ENCODE results near the gene EVA1B. TPM values are rescaled to one million over a fixed set of nuclear protein-coding genes. Genes with fewer than 3 reads are reported as not detected.

EVA1B gene
- total and polyA plus RNA-seq, 2 of the 4 experiments (the other 2 are of a cell fraction), result 49.8 to 64.6 TPM

DNA sequence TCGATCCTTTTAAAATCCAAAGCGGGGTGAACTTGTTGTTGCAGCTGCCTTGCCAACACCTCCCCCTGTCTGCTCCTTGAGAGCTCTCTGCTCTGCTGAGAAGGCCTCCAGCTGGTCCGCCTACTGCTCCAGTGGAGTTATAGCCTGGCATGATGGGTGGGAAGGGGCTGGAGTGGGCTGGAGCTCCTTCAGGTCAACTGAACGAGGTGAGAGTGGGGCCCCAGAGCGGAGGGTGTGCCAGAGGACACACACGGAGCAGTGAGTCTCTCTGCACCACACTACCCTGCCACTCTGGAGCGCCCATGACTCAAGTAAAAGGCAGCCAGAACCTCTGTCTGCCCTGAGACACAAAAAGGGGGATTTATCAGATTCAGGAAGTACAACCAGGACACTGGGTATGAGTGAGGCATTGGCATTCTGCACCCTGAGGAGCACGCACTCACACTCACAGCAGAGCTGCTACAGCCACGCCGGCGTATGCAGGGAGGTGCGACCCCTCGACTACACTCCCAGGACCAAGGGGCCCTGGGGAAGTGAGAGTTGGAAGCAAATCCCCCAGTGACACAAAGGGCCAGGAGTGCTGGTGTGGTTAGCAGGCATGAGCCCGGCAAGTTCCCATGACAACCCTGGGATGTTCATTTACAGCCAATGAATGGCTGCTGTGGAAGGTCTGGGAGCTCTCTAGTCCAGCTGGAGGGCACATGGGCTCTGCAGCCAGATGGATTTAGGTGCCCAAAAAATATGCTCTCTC lies 28.0 kb upstream of the EVA1B start:
- peak overlapping the region; percentile 100 for H3K4ac ChIP-seq (ENCODE audit: low read depth, low read length)
- peak overlapping the region; percentile 99 for H3K23ac ChIP-seq (ENCODE audit: low read depth, low read length)
- H3K4me2 ChIP-seq (ENCODE audit: low read depth, low read length), result peak overlapping the region; percentile 53
- peak; percentile 86 for DNase-seq
- H3K56ac ChIP-seq (ENCODE audit: extremely low read depth, insufficient read depth, low read length), result peak overlapping the region; percentile 97
- no CpG with 5 or more reads among the region's 14 CpGs for WGBS, 2 experiments (ENCODE audit: extremely low coverage in 2 of 2, insufficient read length in 1 of 2)
- H4K91ac ChIP-seq (ENCODE audit: insufficient read depth, low read depth, low read length), result peak overlapping the region; percentile 100
- peak overlapping the region; percentile 78 to 98 for H4K8ac ChIP-seq (ENCODE audit: low read depth in 2 of 2, low read length in 2 of 2)
- peaks cover 45% of the 10 kb centered on the region for H3K4me1 ChIP-seq (ENCODE audit: control insufficient read depth, insufficient read depth, low read length)
- ATAC-seq (ENCODE audit: low read depth), result peak; percentile 66
- H3K14ac ChIP-seq (replicated peaks; ENCODE audit: low read depth, low read length), result peak overlapping the region; percentile 98
- no peaks in the 10 kb centered on the region for H4K20me1 ChIP-seq (ENCODE audit: insufficient read depth, low read length)
- H2BK20ac ChIP-seq (ENCODE audit: low read depth, low read length), result peak overlapping the region; percentile 98
- peak overlapping the region; percentile 50 for H3K9ac ChIP-seq (ENCODE audit: low read depth, low read length)
- POLR2A ChIA-PET (ENCODE audit: unreplicated experiment), result interaction anchor here (1.2 to 1.7 kb wide), 2 partner anchors 35 to 202 kb away, joined by 3 to 5 read pairs; partner anchors contain the start of gene TRAPPC3
- peaks cover 49% of the 10 kb centered on the region for H3K36me3 ChIP-seq (ENCODE audit: control insufficient read depth, insufficient read depth, low read length)
- H3K79me1 ChIP-seq (ENCODE audit: low read depth in 1 of 2, low read length in 2 of 2), result peaks cover 13 to 71% of the 10 kb centered on the region in 2 experiments; a peak in 3 of 4 replicates
- peak overlapping the region; percentile 91 for H3K27ac ChIP-seq (ENCODE audit: insufficient read depth, low read length)
- no peaks in the 10 kb centered on the region for H3K9me3 ChIP-seq (ENCODE audit: control insufficient read depth, insufficient read depth, low read length)
- H3K18ac ChIP-seq (ENCODE audit: low read depth, low read length), result peak overlapping the region; percentile 81
- H4K5ac ChIP-seq (ENCODE audit: low read depth, low read length), result peak overlapping the region; percentile 77
- peak overlapping the region; percentile 99 for H2BK5ac ChIP-seq (ENCODE audit: low read depth, low read length, poor library complexity, severe bottlenecking)
- H2AFZ ChIP-seq (replicated peaks; ENCODE audit: low read length, poor library complexity), result peak overlapping the region; percentile 86
- dilution Hi-C loops (cut with HindIII; ENCODE audit: low sequenced_read_pairs, unreplicated experiment) (no loop called here), in situ Hi-C loops (cut with MboI; ENCODE audit: low sequenced_read_pairs) (no loop called here), intact Hi-C loops (cut with micrococcal nuclease) (loop anchor here (2.0 kb wide), 2 partner anchors 29 to 69 kb away; partner anchors contain the start of gene EVA1B)
- H2AK5ac ChIP-seq (ENCODE audit: low read depth, low read length), result peak overlapping the region; percentile 99
- H3K9me1 ChIP-seq (ENCODE audit: insufficient read depth, low read length), result peaks cover 37% of the 10 kb centered on the region
- peak overlapping the region; percentile 97 for H2BK15ac ChIP-seq (ENCODE audit: low read depth, low read length)
- CTCF ChIA-PET, result interaction anchor here (1.0 to 3.2 kb wide), 4 partner anchors 9 to 28 kb away, joined by 4 to 18 read pairs (median 10); partner anchors contain the start of gene EVA1B
- peak overlapping the region; percentile 100 for H2AK9ac ChIP-seq (replicated peaks; ENCODE audit: low read depth, low read length, poor library complexity)
- no peaks in the 10 kb centered on the region for H3K27me3 ChIP-seq (ENCODE audit: control insufficient read depth, insufficient read depth, low read length)
- H3K4me3 ChIP-seq (ENCODE audit: insufficient read depth, low read depth, low read length), result no peak overlapping the region
- BruUV-seq (replicated peaks), result no TSS peak
- peak overlapping the region; percentile 99 for H2BK120ac ChIP-seq (ENCODE audit: low read depth, low read length)
- peak; percentile 10; the same call in 1 of the 2 replicates for TF ChIP-seq RAD21 (IDR thresholded peaks at IDR 0.05; ENCODE audit: low read length)
- TF ChIP-seq MAFK (IDR thresholded peaks at IDR 0.05; ENCODE audit: low read depth, low read length), result no peak
- peak; percentile 30; the same call in 1 of the 2 replicates for TF ChIP-seq FOS (IDR thresholded peaks at IDR 0.05; ENCODE audit: low read depth, low read length)
- peak; percentile 73 for TF ChIP-seq RCOR1 (IDR thresholded peaks at IDR 0.05; ENCODE audit: insufficient replicate concordance, low read length)
- TF ChIP-seq CHD1 (IDR thresholded peaks at IDR 0.05; ENCODE audit: low read depth, low read length), result no peak
- TF ChIP-seq MXI1 (IDR thresholded peaks at IDR 0.05; ENCODE audit: borderline replicate concordance, low read depth, low read length), result peak; percentile 85; the same call in 1 of the 2 replicates
- TF ChIP-seq SMC3 (IDR thresholded peaks at IDR 0.05; ENCODE audit: low read depth, low read length), result no peak
- TF ChIP-seq, protein P1, sequence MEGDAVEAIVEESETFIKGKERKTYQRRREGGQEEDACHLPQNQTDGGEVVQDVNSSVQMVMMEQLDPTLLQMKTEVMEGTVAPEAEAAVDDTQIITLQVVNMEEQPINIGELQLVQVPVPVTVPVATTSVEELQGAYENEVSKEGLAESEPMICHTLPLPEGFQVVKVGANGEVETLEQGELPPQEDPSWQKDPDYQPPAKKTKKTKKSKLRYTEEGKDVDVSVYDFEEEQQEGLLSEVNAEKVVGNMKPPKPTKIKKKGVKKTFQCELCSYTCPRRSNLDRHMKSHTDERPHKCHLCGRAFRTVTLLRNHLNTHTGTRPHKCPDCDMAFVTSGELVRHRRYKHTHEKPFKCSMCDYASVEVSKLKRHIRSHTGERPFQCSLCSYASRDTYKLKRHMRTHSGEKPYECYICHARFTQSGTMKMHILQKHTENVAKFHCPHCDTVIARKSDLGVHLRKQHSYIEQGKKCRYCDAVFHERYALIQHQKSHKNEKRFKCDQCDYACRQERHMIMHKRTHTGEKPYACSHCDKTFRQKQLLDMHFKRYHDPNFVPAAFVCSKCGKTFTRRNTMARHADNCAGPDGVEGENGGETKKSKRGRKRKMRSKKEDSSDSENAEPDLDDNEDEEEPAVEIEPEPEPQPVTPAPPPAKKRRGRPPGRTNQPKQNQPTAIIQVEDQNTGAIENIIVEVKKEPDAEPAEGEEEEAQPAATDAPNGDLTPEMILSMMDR (conservative IDR thresholded peaks at IDR 0.05; ENCODE audit: low read depth, low read length), result no peak
- TF ChIP-seq, protein P2, sequence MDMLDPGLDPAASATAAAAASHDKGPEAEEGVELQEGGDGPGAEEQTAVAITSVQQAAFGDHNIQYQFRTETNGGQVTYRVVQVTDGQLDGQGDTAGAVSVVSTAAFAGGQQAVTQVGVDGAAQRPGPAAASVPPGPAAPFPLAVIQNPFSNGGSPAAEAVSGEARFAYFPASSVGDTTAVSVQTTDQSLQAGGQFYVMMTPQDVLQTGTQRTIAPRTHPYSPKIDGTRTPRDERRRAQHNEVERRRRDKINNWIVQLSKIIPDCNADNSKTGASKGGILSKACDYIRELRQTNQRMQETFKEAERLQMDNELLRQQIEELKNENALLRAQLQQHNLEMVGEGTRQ (IDR thresholded peaks at IDR 0.05; ENCODE audit: low read depth, low read length), result peak; percentile 41; the same call in 1 of the 2 replicates
- no peak; the same call in 1 of the 2 replicates for TF ChIP-seq NFE2L2 (IDR thresholded peaks at IDR 0.05; ENCODE audit: low read depth, low read length)
- no peak for TF ChIP-seq BHLHE40 (IDR thresholded peaks at IDR 0.05; ENCODE audit: low read depth, low read length)
- TF ChIP-seq MAZ (IDR thresholded peaks at IDR 0.05; ENCODE audit: borderline replicate concordance, low read depth, low read length), result no peak
- no peak for TF ChIP-seq RFX5 (IDR thresholded peaks at IDR 0.05; ENCODE audit: low read depth, low read length)

Measured in IMR-90 (cell line).